ENCODE results near the gene ATP4B.
"Not testable (repeated sequence)": the region's sequence is repeated elsewhere in the genome, so short reads cannot be mapped to it uniquely, and the experiment has no call there.

ATP4B gene

DNA sequence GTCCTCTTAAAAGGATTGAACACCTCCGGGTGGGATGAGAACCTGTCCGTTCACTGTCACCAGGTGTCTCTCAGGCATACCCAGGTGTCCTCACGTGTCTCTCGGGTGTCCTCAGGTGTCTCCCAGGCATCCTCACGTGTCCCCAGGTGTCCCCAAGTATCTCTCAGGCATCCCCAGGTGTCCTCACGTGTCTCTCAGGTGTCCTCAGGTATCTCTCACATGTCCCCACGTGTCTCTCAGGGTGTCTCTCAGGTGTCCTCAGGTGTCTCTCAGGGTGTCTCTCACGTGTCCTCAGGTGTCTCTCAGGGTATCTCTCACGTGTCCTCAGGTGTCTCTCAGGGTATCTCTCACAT is 33.8 kb downstream of the ATP4B start:
- DNase-seq (ENCODE audit: low read depth), result no peak

GRCh38 chr13:113623491-113624234 is 34.3 kb downstream of the ATP4B start:
- DNase-seq (ENCODE audit: low read depth), result no peak

DNA sequence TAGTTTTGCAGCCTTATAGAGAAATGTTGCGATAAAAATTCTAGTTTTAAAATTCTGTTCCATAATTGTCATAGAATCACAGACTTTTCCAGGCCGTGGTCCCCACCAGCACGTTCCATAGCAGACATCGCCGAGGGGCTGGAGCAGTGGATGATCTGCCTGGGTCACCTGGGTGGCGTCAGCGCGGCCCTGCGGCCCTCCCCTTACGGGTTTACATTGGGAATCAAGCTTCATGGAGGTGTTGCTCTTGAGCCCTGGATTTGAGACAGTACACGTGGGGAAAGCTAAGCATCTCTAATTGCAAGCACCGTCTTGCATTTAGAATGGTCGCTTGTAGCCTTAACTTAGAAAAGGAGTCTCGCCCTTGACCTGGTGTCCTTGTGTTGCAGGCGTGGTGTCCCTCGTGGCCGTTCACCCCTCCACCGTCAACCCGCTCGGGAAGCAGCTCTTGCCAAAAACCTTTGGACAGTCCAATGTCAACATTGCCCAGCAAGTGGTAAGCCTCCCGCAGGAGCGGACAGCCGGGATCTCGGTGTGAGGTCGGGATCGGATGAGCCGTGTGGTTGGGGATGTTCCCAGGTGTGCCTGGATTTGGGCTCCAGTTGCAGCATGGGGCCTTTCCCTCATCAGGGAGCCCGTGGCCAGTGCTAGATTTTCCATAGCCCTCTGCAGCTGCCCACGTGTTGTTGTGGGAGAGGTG is 35.1 kb downstream of the ATP4B start:
- DNase-seq (ENCODE audit: low read depth), result no peak

GRCh38 chr13:113621986-113622550 is 35.9 kb downstream of the ATP4B start:
- DNase-seq (ENCODE audit: low read depth), result not testable (repeated sequence)

DNA sequence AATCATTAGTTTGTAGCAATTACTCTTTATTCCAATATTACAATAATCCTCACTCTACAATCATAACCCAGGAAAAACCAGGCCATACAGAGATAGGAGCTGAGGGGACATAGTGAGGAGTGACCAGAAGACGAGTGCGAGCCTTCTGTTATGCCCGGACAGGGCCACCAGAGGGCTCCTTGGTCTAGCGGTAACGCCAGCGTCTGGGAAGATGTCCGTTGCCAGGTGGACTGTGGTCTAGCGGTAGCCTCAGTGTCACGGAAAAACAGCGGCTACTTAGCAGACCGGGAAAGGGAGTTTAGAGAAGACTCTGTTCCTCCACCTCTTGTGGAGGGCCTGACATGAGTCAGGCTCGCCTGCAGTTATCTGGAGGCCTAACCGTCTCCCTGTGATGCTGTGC is 36.5 kb downstream of the ATP4B start:
- DNase-seq (ENCODE audit: low read depth), result not testable (repeated sequence)

GRCh38 chr13:113621046-113621445 is 37.0 kb downstream of the ATP4B start:
- DNase-seq (ENCODE audit: low read depth), result no peak

- no peak for DNase-seq (ENCODE audit: low read depth)
Observed at GRCh38 chr13:113620036-113620796, 37.8 kb downstream of the ATP4B start.

DNA sequence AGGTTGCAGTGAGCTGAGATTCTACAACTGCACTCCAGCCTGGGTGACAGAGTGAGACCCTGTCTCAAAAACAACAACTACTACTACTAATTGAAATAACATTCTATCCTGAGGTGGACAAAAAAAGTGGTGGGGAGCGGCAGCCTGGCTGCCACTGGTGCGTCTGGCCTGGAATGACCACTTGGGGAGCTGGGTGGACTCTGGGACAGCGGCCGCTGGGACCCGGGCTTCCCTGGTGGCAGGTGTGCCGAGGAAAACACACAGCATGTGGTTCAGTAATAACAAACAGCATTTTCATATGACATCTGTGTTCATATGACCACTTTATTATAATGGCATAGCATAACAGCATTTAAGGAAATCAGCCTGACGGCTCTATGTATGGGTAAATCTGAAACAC is 39.5 kb downstream of the ATP4B start:
- no peak for DNase-seq (ENCODE audit: low read depth)

- DNase-seq (ENCODE audit: low read depth), result no peak
Observed at GRCh38 chr13:113617961-113618360, 40.0 kb downstream of the ATP4B start.

DNA sequence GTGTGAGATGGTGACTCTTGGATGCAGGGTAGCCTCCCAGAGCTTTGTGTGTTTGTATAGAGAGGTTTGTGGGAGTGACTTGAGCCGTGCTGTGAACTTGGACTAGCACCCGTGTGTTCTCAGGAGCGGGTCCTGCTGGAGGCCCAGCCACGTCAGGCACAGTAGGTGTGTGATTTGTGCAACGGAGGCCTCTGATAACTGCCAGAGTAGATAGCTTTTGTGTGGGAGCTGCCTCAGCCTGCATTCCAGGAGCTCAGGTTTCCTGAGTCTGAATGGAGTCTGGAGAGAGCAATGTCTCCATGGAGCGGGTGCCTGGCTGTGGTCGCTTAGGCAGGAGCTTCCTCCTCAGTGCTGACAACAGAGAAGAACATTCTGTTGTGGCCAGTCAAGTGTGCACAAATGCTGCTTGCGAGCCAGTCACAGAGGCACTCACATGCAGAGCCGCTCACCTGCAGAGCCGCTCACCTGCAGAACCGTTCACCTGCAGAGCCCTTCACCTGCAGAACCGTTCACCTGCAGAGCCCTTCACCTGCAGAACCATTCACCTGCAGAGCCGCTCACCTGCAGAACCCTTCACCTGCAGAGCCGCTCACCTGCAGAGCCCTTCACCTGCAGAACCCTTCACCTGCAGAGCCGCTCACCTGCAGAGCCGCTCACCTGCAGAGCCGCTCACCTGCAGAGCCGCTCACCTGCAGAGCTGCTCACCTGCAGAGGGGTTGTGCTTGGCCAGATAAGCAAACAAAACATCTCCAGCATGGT is 40.8 kb downstream of the ATP4B start:
- no peak for DNase-seq (ENCODE audit: low read depth)

DNA sequence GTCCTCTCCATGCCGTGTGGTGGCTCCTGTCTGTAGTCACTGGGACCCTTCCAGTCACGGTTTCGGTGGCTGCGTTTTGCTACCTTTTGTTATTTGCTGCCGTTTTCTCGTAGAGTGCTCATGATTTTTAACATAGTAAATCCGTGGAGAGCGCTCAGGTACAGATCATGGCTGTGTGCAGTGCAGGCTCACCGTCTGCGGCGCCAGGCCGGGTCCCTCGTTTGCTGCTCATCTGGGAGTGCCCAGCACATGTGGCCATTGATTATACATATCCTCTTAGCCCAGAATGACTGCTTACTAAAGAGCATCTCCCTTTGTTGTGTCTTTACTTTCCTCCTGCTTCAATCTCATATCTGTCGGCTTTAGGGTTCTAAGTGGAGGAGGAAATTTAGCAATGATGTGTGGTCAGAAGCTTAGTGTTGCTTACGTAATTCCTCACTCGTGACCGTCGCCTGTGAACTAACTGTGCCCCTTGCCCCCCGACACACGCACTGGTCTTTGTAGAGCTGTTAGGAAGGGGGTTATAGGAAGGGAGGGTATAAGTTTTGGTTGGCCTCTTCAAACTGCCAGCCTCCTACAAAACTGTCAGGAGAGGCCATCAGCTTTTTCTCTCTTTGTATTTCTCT is 41.6 kb downstream of the ATP4B start:
- no peak for DNase-seq (ENCODE audit: low read depth)

GRCh38 chr13:113613789-113614379 is 44.1 kb downstream of the ATP4B start:
- no peak for DNase-seq (ENCODE audit: low read depth)

DNA sequence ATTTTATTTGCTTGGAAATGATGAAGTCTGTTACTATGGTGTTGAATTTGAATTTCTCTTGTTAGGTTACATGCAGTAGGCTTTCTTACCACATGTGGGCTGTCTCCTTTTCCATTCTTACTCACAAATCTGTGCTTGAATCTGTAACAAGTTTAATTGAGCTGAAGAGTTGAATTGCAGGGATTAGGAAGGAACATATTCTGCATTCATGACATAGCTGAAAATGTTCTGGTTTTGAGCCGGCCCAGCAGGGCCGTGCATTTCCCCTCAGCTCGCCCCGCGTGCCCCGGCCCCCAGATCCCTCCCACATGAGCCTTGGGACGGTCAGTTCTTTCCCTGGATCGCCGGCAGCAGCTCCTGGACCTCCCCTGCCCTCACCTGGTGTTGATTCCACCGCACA is 45.4 kb downstream of the ATP4B start:
- no peak for DNase-seq (ENCODE audit: low read depth)

- DNase-seq (ENCODE audit: low read depth), result no peak
Observed at GRCh38 chr13:113611996-113612395, 46.0 kb downstream of the ATP4B start.

GRCh38 chr13:113610266-113610665 is 47.7 kb downstream of the ATP4B start:
- no peak for DNase-seq (ENCODE audit: low read depth)

GRCh38 chr13:113609616-113610015 is 48.4 kb downstream of the ATP4B start:
- DNase-seq (ENCODE audit: low read depth), result no peak

GRCh38 chr13:113608967-113609533 is 48.9 kb downstream of the ATP4B start:
- no peak for DNase-seq (ENCODE audit: low read depth)

DNA sequence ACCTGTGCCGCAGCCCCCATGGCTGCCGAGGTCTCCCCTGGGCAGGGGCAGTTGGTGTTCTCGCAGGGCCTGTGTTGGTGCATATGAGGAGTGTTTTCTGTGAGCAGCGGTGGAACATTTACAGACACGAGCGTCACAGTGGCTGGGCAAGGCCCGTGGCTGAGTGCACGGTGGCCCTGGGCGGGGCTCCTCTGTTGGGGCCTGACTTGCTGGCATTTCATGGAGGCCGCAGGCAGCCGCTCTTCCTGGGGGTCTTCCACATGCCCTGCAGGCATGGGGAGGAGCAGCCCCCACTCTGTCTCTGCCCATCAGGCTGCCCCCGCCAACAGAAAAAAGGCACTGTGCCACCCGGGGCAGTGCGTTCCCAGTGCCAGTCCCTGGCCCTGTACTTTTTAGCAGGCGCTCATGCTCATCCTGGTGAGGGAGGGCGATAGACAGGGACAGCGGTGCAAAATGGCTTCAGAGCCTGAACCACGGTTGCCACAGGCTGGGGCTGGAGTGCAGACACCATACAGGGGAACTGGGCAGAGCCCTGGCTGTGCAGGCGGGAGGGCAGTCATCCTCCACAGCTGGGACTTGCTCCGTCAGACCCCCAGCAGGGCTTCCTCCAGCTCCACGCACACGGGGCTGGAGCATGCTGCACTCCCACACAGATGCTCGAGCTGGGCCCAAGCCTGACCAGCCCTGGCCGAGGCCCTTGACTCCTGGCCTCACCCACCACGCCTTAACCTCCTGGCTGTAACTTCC is 49.9 kb downstream of the ATP4B start:
- no peak for DNase-seq (ENCODE audit: low read depth)

DNA sequence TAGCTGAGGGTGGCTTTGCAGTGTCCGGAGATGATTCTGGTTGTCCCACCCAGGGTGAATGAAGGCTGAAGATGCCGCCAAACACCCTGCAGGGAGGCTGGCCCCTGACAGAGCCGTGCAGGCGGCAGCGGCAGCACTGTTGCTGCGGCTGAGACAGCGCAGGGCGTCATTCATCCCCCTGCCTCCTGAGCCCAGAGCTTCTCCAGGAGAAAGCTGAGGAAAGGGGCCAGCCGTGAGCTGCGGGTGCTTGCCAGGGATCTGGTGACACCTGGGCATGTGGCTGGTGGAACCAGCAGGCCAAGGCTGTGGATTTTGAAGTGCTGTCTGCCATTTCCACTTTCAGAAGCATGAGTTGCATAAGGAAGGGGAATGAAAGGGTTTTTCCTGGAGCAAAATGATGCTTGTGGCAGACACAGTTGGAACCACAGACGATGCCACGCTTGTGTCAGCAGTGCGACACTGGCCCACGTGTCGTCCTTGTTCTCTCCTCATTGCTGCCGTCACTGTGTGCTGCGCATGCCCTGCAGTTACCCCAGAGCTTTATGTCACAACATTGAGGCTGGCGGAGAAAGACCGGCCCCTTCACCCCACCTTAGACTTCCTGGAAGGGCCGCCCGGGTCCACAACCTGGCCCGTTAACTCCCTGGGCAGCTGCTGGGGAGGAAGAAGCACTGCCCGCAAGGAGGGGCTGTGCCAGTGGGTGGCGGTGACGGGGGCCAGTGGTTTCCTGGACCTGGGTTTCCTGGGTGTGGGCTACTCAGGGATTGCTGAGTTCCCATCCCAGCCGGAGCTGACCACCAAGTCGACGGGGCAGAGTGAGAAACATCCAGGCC is 50.7 kb downstream of the ATP4B start:
- DNase-seq (ENCODE audit: low read depth), result no peak
